Heart left ventricle (tissue), 16 donors: ENCODE results near the gene PLCXD1. TPM values are rescaled to one million over a fixed set of nuclear protein-coding genes. Genes with fewer than 3 reads are reported as not detected.

Experiments used
- ATAC-seq, 4 donors: fragments of 200-7000 bp; cut with Tn5 transposase; one replicate each; pipeline ENCODE4 v1.9.1; 2020 to 2022; ENCODE audit warnings: moderate library complexity in 4 of 4, mild to moderate bottlenecking in 3 of 4, moderate number of reproducible peaks in 1 of 4
- DNase-seq, 5 donors: peaks; one replicate each; pipeline ENCODE4 v3.0.0-alpha.2; 2020
- H3K27ac ChIP-seq, 12 donors: fragments of 200-600 bp; sonication (generic) in 4 of 12; one replicate each; pipeline versions ENCODE4 v1.5.0 to v1.8.0; 2016 to 2022; ENCODE audit warnings: mild to moderate bottlenecking in 2 of 12
- H3K27me3 ChIP-seq, 9 donors: fragments of 200-600 bp; sonication (generic) in 2 of 9; one replicate each; pipeline versions ENCODE4 v1.5.1 to v1.8.0; 2016 to 2022; ENCODE audit warnings: mild to moderate bottlenecking in 3 of 9
- H3K36me3 ChIP-seq, 9 donors: fragments of 200-600 bp; sonication (generic) in 2 of 9; one replicate each; pipeline versions ENCODE4 v1.5.0 to v1.8.0; 2018 to 2022; ENCODE audit warnings: mild to moderate bottlenecking in 2 of 9
- H3K4me1 ChIP-seq, 12 donors: fragments of 200-600 bp; sonication (generic) in 4 of 12; one replicate each; pipeline versions ENCODE4 v1.5.0 to v1.8.0; 2016 to 2022; ENCODE audit warnings: mild to moderate bottlenecking in 3 of 12
- H3K4me3 ChIP-seq, 12 donors: fragments of 200-600 bp; sonication (generic) in 4 of 12; one replicate each; pipeline versions ENCODE4 v1.5.0 to v1.8.0; 2017 to 2022; ENCODE audit warnings: mild to moderate bottlenecking in 9 of 12, moderate library complexity in 4 of 12
- H3K9me3 ChIP-seq, 12 donors: fragments of 200-600 bp; sonication (generic) in 4 of 12; one replicate each; pipeline versions ENCODE4 v1.5.0 to v1.8.0; 2016 to 2022; ENCODE audit warnings: mild to moderate bottlenecking in 1 of 12
- POLR2A ChIP-seq, 2 donors: fragments of 450-650 bp; IDR thresholded peaks; one replicate each; pipeline ENCODE4 v1.6.1; 2017; ENCODE audit warnings: antibody characterized with exemption in 2 of 2, mild to moderate bottlenecking in 2 of 2, moderate library complexity in 2 of 2
- WGBS, 4 donors: extraction: QIAGEN DNeasy Blood & Tissue Kit in 2 of 4; methylation state at CpG; one replicate each; pipeline versions ENCODE4 v1.1.5 to v1.1.7; 2013 to 2018; 5-methylcytosine and 5-hydroxymethylcytosine counted together
- intact Hi-C, 10 donors: fragments of 100-400 bp; cut with DNase I; formaldehyde crosslinking; loops; one replicate each; pipeline versions ENCODE4 v1.11.1 to v1.14.2; 2022
- polyA plus RNA-seq, 2 donors: library from polyadenylated mRNA; stranded (reverse); fragments of 200-250 nt; gene quantifications; one replicate each; pipeline ENCODE4 v1.2.3, GENCODE V29; 2013
- total RNA-seq, 9 donors: library from RNA; depleted of rRNA in 2 of 9; stranded (reverse); fragments of >200 nt in 2 of 9; fragmentation: NEBNext Ultra II Directional in 3 of 9; extraction: Animal tissue kit (Norgen Biotek cat#: 25700) in 3 of 9; gene quantifications; one replicate each; pipeline versions ENCODE4 v1.1.0 to v1.2.4, GENCODE V29; 2016 to 2023
- TF ChIP-seq, protein P1 (sequence below), 12 donors: fragments of 200-600 bp; sonication (generic) in 4 of 12; IDR thresholded peaks; one replicate each; pipeline versions ENCODE4 v1.5.0 to v1.8.0; 2018 to 2022; ENCODE audit warnings: antibody characterized with exemption in 12 of 12, mild to moderate bottlenecking in 5 of 12
- donor health status: ischemic (EF 13 %, LVEDD 7.1; RV severe dilation, severe dysfunction).
- donor health status: healthy with polysubstance abuse.
- donor health status: DM: no; HTN: yes; CAD: no.
- donor health status: DM: no; HTN: no; CAD: no.
- donor health status: ischemic (EF 25% LVEDD 6.9; RV normal size, moderate dysfunction).
- donor health status: ischemic (EF 25% LVEDD 5.7; RV mildly dilated, moderate dysfunction).
- donor health status: healthy.
- donor health status: DM: yes; HTN: yes; CAD: no.
- donor health status: ischemic (EF 35%, LVEDD 5.7; RV mildly dilated, moderate dysfunction).
- donor health status: nonischemic (EF 11% LVEDD 7.7; RV severe dilation, severe dysfunction).
- donor health status: DM: yes; HTN: yes; CAD: no.
- donor health status: PGD.
- donor health status: ischemic (EF 29% LVEDD 5.4; RV normal size, mild dysfunction).
- donor health status: nonischemic (EF 23%, LVEDD 6.1; RV moderate dilation, normal function).

The PLCXD1 gene
- total and polyA plus RNA-seq, 11 donors: 0.81 to 27.0 (median 3.0) TPM

DNA sequence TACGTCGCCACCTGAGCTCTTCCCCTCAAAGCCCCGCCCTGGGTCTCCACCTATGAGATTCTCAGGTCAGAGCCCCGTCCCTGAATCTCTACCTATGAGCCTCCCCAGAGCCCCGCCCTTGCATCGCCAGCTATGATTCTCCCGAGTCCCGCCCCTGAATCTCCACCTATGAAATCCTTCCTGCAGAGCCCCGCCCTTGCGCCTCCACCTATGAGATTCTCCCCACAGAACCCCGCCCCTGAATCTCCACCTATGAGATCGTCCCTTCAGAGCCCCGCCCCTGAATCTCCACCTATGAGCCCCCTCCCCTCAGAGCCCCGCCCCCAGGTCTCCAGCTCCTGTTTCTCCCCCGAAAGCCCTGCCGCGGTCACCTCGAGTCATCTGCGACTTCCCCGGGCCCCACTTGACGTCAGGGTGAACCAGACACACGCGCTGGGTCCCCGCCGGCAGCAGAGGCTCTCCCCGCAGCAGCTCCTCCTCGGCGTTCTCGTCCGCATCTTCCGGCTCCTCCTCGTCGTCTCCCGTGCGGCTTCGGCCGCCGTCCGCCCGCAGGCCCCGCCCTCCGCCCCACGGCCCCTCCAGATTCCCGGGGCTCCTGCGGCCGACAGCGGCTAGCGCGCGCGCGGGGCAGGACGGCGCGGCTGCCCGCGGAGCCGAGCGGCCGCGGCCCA is 37.0 kb downstream of the PLCXD1 start:
- no peaks in the 10 kb centered on the region for H3K9me3 ChIP-seq
- H3K4me3 ChIP-seq: peak overlapping the region; percentile 62 to 99 (median 91)
- H3K4me1 ChIP-seq: peaks cover 0 to 24% (median 13%) of the 10 kb centered on the region in 12 donors
- peaks cover 0 to 31% (median 18%) of the 10 kb centered on the region in 9 donors for H3K36me3 ChIP-seq
- DNase-seq: peak; percentile 97 to 99 (median 98)
- H3K27me3 ChIP-seq: no peaks in the 10 kb centered on the region
- H3K27ac ChIP-seq: peak overlapping the region; percentile 83 to 98 (median 94)
- peak in 1 of 2 donors; percentile 34 for TF ChIP-seq POLR2A (IDR thresholded peaks at IDR 0.05)
- TF ChIP-seq, protein P1, sequence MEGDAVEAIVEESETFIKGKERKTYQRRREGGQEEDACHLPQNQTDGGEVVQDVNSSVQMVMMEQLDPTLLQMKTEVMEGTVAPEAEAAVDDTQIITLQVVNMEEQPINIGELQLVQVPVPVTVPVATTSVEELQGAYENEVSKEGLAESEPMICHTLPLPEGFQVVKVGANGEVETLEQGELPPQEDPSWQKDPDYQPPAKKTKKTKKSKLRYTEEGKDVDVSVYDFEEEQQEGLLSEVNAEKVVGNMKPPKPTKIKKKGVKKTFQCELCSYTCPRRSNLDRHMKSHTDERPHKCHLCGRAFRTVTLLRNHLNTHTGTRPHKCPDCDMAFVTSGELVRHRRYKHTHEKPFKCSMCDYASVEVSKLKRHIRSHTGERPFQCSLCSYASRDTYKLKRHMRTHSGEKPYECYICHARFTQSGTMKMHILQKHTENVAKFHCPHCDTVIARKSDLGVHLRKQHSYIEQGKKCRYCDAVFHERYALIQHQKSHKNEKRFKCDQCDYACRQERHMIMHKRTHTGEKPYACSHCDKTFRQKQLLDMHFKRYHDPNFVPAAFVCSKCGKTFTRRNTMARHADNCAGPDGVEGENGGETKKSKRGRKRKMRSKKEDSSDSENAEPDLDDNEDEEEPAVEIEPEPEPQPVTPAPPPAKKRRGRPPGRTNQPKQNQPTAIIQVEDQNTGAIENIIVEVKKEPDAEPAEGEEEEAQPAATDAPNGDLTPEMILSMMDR (IDR thresholded peaks at IDR 0.05): no peak
- ATAC-seq: peak; percentile 81 to 85 (median 84)
- intact Hi-C loops: loop anchor here in 5 of 10 donors (1.0 to 5.0 kb wide), 5 partner anchors 35 to 95 kb away; partner anchors contain the start of gene PPP2R3B (in 2 of the 5)
- 0 to 1% (median 1%) methylated on average over 43 to 61 of the region's 61 CpGs for WGBS, 4 donors

DNA sequence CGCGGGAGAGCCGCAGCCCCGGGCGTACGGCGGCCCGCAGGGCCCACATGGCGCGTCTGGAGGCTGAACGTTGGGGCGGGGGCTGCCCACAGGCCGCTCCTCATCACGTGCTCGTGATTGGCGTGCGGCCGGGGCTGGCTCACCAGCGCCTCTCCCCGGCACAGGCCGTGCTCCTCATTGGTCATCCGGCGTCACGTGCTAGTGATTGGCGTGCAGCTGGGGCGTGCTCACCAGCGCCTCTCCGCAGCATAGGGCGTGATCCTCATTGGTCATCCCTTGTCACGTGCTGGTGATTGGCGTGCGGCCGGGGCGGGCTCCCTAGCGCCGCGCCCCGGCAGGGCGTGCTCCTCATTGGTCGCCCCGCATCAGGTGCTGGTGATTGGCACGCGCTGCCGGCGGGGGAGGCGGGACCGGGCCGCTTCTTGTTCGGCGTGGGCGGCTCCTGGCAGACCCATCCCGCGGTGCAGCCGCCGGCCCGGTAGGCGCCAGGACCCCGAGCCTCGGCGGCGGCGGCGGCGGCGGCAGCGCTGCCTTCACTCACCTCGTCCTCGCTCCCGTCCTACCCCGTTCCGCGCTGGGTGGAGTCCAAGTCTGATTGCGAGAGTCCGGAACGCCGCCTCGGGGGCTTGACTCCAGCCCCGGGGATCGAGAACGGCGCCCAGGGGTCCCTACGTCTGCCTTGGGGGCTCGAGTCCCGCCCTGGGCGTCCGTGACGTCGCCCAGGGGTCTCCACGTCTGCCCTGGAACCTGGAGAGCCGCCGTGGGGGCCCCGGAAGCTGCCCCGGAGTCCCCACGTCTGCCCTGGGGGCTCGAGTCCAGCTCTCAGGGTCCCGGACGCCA is 37.8 kb downstream of the PLCXD1 start, which contains the start of gene GTPBP6:
TSS of gene GTPBP6 (minus strand) at position 58 of the 840 bp plus-strand sequence. CDS start at position 49, 9 bp downstream.
- Histone ChIP-seq H3K9me3 (no peaks in the 10 kb centered on the region), H3K36me3 (peaks cover 0 to 24% (median 10%) of the 10 kb centered on the region in 9 donors), H3K27ac (peak within 1 kb of the TSS; percentile 89 to 98 (median 94)), H3K4me3 (peak within 1 kb of the TSS; percentile 74 to 99 (median 96)), H3K27me3 (peaks cover 0 to 1% (median 0%) of the 10 kb centered on the region in 9 donors), H3K4me1 (peaks cover 0 to 24% (median 13%) of the 10 kb centered on the region in 12 donors)
- 0% methylated on average over 17 to 97 of the region's 97 CpGs for WGBS, 4 donors
- TF ChIP-seq, protein P1 (IDR thresholded peaks at IDR 0.05): peak in 6 of 12 donors; percentile 0 to 46 (median 36)
- peak; percentile 49 to 94 for TF ChIP-seq POLR2A (IDR thresholded peaks at IDR 0.05)
- ATAC-seq: peak; percentile 90 to 94 (median 92)
- DNase-seq: peak; percentile 100
- intact Hi-C loops: loop anchor here in 5 of 10 donors (1.0 to 5.0 kb wide), 5 partner anchors 36 to 94 kb away; partner anchors contain the start of gene PPP2R3B (in 2 of the 5)

GRCh38 chrX:319579-320125 is 38.5 kb downstream of the PLCXD1 start:
- H3K9me3 ChIP-seq: no peaks in the 10 kb centered on the region
- 0 to 1% (median 0%) methylated on average over 8 to 41 of the region's 41 CpGs for WGBS, 4 donors
- peaks cover 0 to 26% (median 13%) of the 10 kb centered on the region in 12 donors for H3K4me1 ChIP-seq
- peak overlapping the region; percentile 74 to 99 (median 94) for H3K4me3 ChIP-seq
- DNase-seq (peak in 3 of 5 donors; percentile 24 to 68 (median 35)), ATAC-seq (no peak)
- intact Hi-C loops: loop anchor here in 5 of 10 donors (2.0 to 5.0 kb wide), 4 partner anchors 42 to 93 kb away; partner anchors contain the start of gene PPP2R3B (in 2 of the 5)
- H3K36me3 ChIP-seq: peaks cover 0 to 17% (median 7%) of the 10 kb centered on the region in 9 donors
- TF ChIP-seq POLR2A (IDR thresholded peaks at IDR 0.05): no peak
- TF ChIP-seq, protein P1 (IDR thresholded peaks at IDR 0.05): no peak
- peak overlapping the region in 9 of 12 donors; percentile 77 to 89 (median 86) for H3K27ac ChIP-seq
- peaks cover 0 to 7% (median 0%) of the 10 kb centered on the region in 9 donors for H3K27me3 ChIP-seq
